Esophagus muscularis mucosa (tissue), 4 donors: Measurements from ENCODE around the gene ITPKB. TPM values are rescaled to one million over a fixed set of nuclear protein-coding genes. Genes with fewer than 3 reads are reported as not detected.
A peak's percentile ranks its signal among the peaks of the same experiment; 100 is the strongest.

Experiments
- DNase-seq: peaks from one replicate; pipeline ENCODE4 v3.0.0-alpha.2; 2017; ENCODE audit errors: extremely low spot score
- H3K27ac ChIP-seq, 4 donors: fragments of 200-600 bp; sonication (generic); replicated peaks in 1 of 4; 1 replicate in 3 of 4; 2 replicates in 1 of 4; pipeline ENCODE4 v1.5.1; 2016 to 2019; ENCODE audit warnings: mild to moderate bottlenecking in 1 of 4
- H3K27me3 ChIP-seq, 4 donors: fragments of 200-600 bp; sonication (generic); one replicate each; pipeline versions ENCODE4 v1.5.1 to v1.6.0; 2016 to 2019
- H3K36me3 ChIP-seq, 4 donors: fragments of 200-600 bp; sonication (generic); one replicate each; pipeline ENCODE4 v1.5.1; 2016 to 2019
- H3K4me1 ChIP-seq, 4 donors: fragments of 200-600 bp; sonication (generic); one replicate each; pipeline ENCODE4 v1.5.1; 2016 to 2019
- H3K4me3 ChIP-seq, 4 donors: fragments of 200-600 bp; sonication (generic); 1 replicate in 2 of 4; 2 replicates in 2 of 4; pipeline ENCODE4 v1.5.1; 2016 to 2019; ENCODE audit warnings: mild to moderate bottlenecking in 4 of 4, moderate library complexity in 1 of 4
- H3K9me3 ChIP-seq, 4 donors: fragments of 200-600 bp; sonication (generic); 1 replicate in 3 of 4; 2 replicates in 1 of 4; pipeline ENCODE4 v1.5.1; 2016 to 2019
- CTCF ChIP-seq, 3 experiments: fragments of 200-600 bp in 2 of 3; fragments of 450-650 bp in 1 of 3; sonication (generic) in 2 of 3; IDR thresholded peaks; one replicate each; pipeline ENCODE4 v1.5.1; 2017 to 2019; ENCODE audit warnings: antibody characterized with exemption in 3 of 3, mild to moderate bottlenecking in 2 of 3, moderate library complexity in 1 of 3
- EP300 ChIP-seq: sonication (generic); formaldehyde crosslinking; IDR thresholded peaks from one replicate; pipeline ENCODE4 v1.6.1; 2017; ENCODE audit warnings: antibody characterized with exemption
- POLR2A ChIP-seq: fragments of 450-650 bp; IDR thresholded peaks from one replicate; pipeline ENCODE4 v1.6.1; 2017; ENCODE audit warnings: antibody characterized with exemption, moderate library complexity, mild to moderate bottlenecking, low read depth
- POLR2AphosphoS5 ChIP-seq, 2 donors: sonication (generic); formaldehyde crosslinking; IDR thresholded peaks; one replicate each; pipeline ENCODE4 v1.6.1; 2017; ENCODE audit warnings: antibody characterized with exemption in 2 of 2
- WGBS: methylation state at CpG from one replicate; pipeline ENCODE4 v1.1.5; 2018; 5-methylcytosine and 5-hydroxymethylcytosine counted together
- intact Hi-C: fragments of 100-400 bp; cut with DNase I; formaldehyde crosslinking; loops from one replicate; pipeline ENCODE4 v1.15.1; 2023
- total RNA-seq, 4 donors: library from RNA; depleted of rRNA; stranded (reverse); fragments of >200 nt; gene quantifications; one replicate each; pipeline versions ENCODE4 v1.1.0 to v1.2.1, GENCODE V29; 2016

Gene ITPKB
- total RNA-seq, 4 donors from 2014 or later = 71.1 to 156 (median 116) TPM

DNA sequence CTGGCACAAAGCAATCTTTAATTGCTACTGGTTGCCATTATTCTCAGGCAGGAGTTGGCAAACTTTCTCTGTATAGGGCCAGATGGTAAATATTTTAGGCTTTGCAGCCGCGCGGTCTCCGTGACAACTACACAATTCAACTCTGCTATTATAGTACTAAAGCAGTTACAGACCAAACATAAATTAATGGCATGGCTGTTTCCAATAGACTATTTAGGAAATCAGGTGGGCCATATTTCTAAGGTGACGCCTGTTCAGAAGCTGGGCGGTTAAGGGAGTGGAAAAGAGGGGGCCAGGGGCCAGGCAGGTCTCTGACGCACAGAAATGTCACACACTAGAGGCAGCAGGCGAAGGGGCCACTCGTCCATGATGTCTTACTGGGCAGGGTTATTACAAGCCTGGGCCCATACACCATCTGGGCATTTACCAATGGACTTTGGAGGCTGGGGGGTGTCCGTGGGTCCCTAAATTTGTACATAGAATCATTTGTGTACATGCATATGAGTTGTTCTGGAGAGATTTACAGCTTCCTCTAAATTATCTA, 110.4 kb downstream of the ITPKB start:
- intact Hi-C loops = loop anchor here (5.0 kb wide), 1 partner anchor 81 kb away; the partner anchor contains the start of gene STUM
- Histone ChIP-seq H3K36me3 (peaks cover 0 to 29% (median 16%) of the 10 kb centered on the region in 4 donors), H3K27ac (peak overlapping the region in 2 of 4 donors; percentile 55 to 66), H3K4me1 (peaks cover 22 to 60% (median 55%) of the 10 kb centered on the region in 4 donors), H3K4me3 (no peak overlapping the region), H3K27me3 (no peaks in the 10 kb centered on the region), H3K9me3 (no peaks in the 10 kb centered on the region)
- DNase-seq = no peak
- TF ChIP-seq POLR2AphosphoS5 (IDR thresholded peaks at IDR 0.05) = no peak
- TF ChIP-seq CTCF (IDR thresholded peaks at IDR 0.05) = no peak
- TF ChIP-seq EP300 = no peak
- TF ChIP-seq POLR2A = no peak
- 64% methylated on average over 9 of the region's 10 CpGs for WGBS

DNA sequence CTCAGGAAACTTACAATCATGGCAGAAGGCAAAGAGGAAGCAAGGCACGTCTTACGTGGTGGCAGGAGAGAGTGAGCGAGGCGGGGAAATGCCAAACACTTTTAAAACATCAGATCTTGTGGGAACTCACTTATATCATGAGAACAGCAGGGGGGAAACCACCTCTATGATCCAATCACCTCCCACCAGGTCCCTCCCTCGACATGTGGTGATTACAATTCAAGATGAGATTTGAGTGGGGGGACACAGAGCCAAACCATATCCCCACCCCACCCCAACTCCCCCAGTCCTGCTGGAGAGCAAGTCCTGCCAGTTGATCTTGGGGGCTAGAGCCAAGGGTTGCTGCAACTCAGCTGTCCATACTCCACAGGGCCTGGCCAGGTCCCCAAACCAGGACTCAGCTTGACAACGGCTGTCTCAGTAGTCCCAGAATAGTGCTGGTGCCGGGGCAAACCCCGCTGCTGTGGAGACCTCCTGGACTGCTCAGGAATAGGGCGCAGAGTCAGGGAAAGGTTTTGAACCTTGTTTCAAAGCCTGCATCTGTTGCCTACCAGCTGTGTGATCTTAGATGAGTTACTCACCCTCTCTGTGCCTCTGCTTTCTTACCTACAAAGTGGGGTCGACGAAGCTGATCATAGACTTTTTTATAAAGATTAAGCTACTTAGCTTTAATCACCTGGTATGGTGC, 111.0 kb downstream of the ITPKB start:
- intact Hi-C loops = loop anchor here (5.0 kb wide), 1 partner anchor 81 kb away; the partner anchor contains the start of gene STUM
- DNase-seq = no peak
- no peaks in the 10 kb centered on the region for H3K27me3 ChIP-seq
- 80% methylated on average over 11 of the region's 11 CpGs for WGBS
- no peak overlapping the region for H3K4me3 ChIP-seq
- TF ChIP-seq CTCF (IDR thresholded peaks at IDR 0.05) (no peak), POLR2A (no peak), POLR2AphosphoS5 (IDR thresholded peaks at IDR 0.05) (no peak), EP300 (no peak)
- H3K4me1 ChIP-seq = peaks cover 15 to 54% (median 49%) of the 10 kb centered on the region in 4 donors
- peaks cover 0 to 23% (median 10%) of the 10 kb centered on the region in 4 donors for H3K36me3 ChIP-seq
- H3K9me3 ChIP-seq = no peaks in the 10 kb centered on the region
- peak overlapping the region in 2 of 4 donors; percentile 55 to 66 for H3K27ac ChIP-seq

GRCh38 chr1:226627050-226627755, 111.9 kb downstream of the ITPKB start:
- TF ChIP-seq POLR2AphosphoS5 (IDR thresholded peaks at IDR 0.05) (no peak), POLR2A (no peak), CTCF (IDR thresholded peaks at IDR 0.05) (no peak), EP300 (no peak)
- H3K4me1 ChIP-seq = peaks cover 11 to 45% (median 40%) of the 10 kb centered on the region in 4 donors
- H3K27ac ChIP-seq = peak overlapping the region in 2 of 4 donors; percentile 55 to 66
- DNase-seq = no peak
- intact Hi-C loops = loop anchor here (5.0 kb wide), 1 partner anchor 80 kb away; the partner anchor contains the start of gene STUM
- H3K9me3 ChIP-seq = peaks cover 0 to 2% (median under 1%) of the 10 kb centered on the region in 4 donors
- 81% methylated on average over 6 of the region's 6 CpGs for WGBS
- H3K4me3 ChIP-seq = no peak overlapping the region
- peaks cover 0 to 22% (median 9%) of the 10 kb centered on the region in 4 donors for H3K36me3 ChIP-seq
- H3K27me3 ChIP-seq = no peaks in the 10 kb centered on the region

- TF ChIP-seq CTCF (IDR thresholded peaks at IDR 0.05) (peak in 2 of 3 experiments; percentile 95 to 99), POLR2AphosphoS5 (IDR thresholded peaks at IDR 0.05) (peak; percentile 47 to 77), EP300 (no peak), POLR2A (no peak)
- intact Hi-C loops = loop anchor here (5.0 kb wide), 1 partner anchor 79 kb away; the partner anchor contains the start of gene STUM
- WGBS = 0% methylated on average over 10 of the region's 11 CpGs
- H3K27me3 ChIP-seq = no peaks in the 10 kb centered on the region
- H3K9me3 ChIP-seq = peaks cover 0 to 8% (median 3%) of the 10 kb centered on the region in 4 donors
- peak; percentile 96 for DNase-seq
- peaks cover 10 to 39% (median 34%) of the 10 kb centered on the region in 4 donors for H3K4me1 ChIP-seq
- H3K4me3 ChIP-seq = peak overlapping the region in 1 of 4 donors; percentile 32
- peaks cover 0 to 16% (median 6%) of the 10 kb centered on the region in 4 donors for H3K36me3 ChIP-seq
- H3K27ac ChIP-seq = peak overlapping the region in 2 of 4 donors; percentile 55 to 66
Measured at GRCh38 chr1:226626577-226626956, 112.5 kb downstream of the ITPKB start.
